ENCODE data around the gene KRABD2.
"Not testable (repeated sequence)": the region's sequence is repeated elsewhere in the genome, so short reads cannot be mapped to it uniquely, and the experiment has no call there.

KRABD2 gene

GRCh38 chr17:8376271-8377067 is at the start of gene KRABD2:
KRABD2 (minus strand) TSS chr17:8376704.
- peak; percentile 83 to 91 for DNase-seq

GRCh38 chr17:8421571-8421970 is 45.1 kb upstream of the KRABD2 start:
- DNase-seq: no peak

GRCh38 chr17:8420041-8420934 is 43.8 kb upstream of the KRABD2 start:
- DNase-seq: no peak

GRCh38 chr17:8419305-8419704 is 42.8 kb upstream of the KRABD2 start:
- DNase-seq: no peak

GRCh38 chr17:8418471-8418870 is 42.0 kb upstream of the KRABD2 start:
- DNase-seq: no peak

GRCh38 chr17:8417806-8418205 is 41.3 kb upstream of the KRABD2 start:
- DNase-seq: no peak

- DNase-seq: no peak
These were observed 37.4 kb upstream of the KRABD2 start for GRCh38 chr17:8413938-8414337.

GRCh38 chr17:8413328-8413727 is 36.8 kb upstream of the KRABD2 start:
- DNase-seq: no peak

GRCh38 chr17:8412089-8412488 is 35.6 kb upstream of the KRABD2 start:
- no peak for DNase-seq

- DNase-seq: no peak
These were observed 34.4 kb upstream of the KRABD2 start for GRCh38 chr17:8410883-8411238.

- DNase-seq: peak; percentile 58 to 75
These were observed 33.7 kb upstream of the KRABD2 start for GRCh38 chr17:8409966-8410882.

GRCh38 chr17:8408371-8408770 is 31.9 kb upstream of the KRABD2 start:
- no peak for DNase-seq

- no peak for DNase-seq
These were observed 29.7 kb upstream of the KRABD2 start for GRCh38 chr17:8406174-8406573.

GRCh38 chr17:8405499-8406016 is 29.1 kb upstream of the KRABD2 start:
- no peak for DNase-seq

GRCh38 chr17:8402921-8403536 is 26.5 kb upstream of the KRABD2 start:
- no peak for DNase-seq

GRCh38 chr17:8401107-8401506 is 24.6 kb upstream of the KRABD2 start:
- no peak for DNase-seq

- no peak for DNase-seq
These were observed 22.5 kb upstream of the KRABD2 start for GRCh38 chr17:8398980-8399379.

GRCh38 chr17:8397636-8398035 is 21.1 kb upstream of the KRABD2 start, which contains the start of gene RNF222:
RNF222 (minus strand) TSS chr17:8397827; CDS start chr17:8393461, 4,366 bp downstream.
- no peak for DNase-seq

- not testable (repeated sequence) for DNase-seq
These were observed 18.0 kb upstream of the KRABD2 start for GRCh38 chr17:8394497-8394896.

GRCh38 chr17:8393470-8394231 is 17.1 kb upstream of the KRABD2 start:
- peak in 1 of 2 experiments; percentile 42 for DNase-seq

All from stimulated activated CD4-positive, alpha-beta T cell treated with anti-CD3 and anti-CD28 coated beads, Interleukin-4, amount 100 ng/mL, for 4 hours (primary cell).